GM23338 (cell line): Measurements from ENCODE around the gene TNFAIP3.

Source experiments
- CREB1 ChIP-seq: fragments of 250-450 bp; sonication (Bioruptor Pico); IDR thresholded peaks from 2 replicates; pipeline ENCODE4 v1.5.0; 2020; ENCODE audit warnings: low read depth, mild to moderate bottlenecking, moderate library complexity
- CTCF ChIP-seq, 2 experiments: fragments of 200-600 bp in 1 of 2; sonication (generic) in 1 of 2; conservative IDR thresholded peaks; 2 replicates each; pipeline versions ENCODE4 v1.5.1 to v1.6.1; 2016 to 2017; ENCODE audit warnings: antibody characterized with exemption in 2 of 2, low read depth in 2 of 2, mild to moderate bottlenecking in 2 of 2, moderate library complexity in 1 of 2
- EZH2 ChIP-seq: fragments of 200-600 bp; sonication (generic); IDR thresholded peaks from one replicate; pipeline ENCODE4 v1.8.0; 2017; ENCODE audit warnings: antibody characterized with exemption, mild to moderate bottlenecking, low read depth; ENCODE audit not compliant: unreplicated experiment
- EZH2phosphoT487 ChIP-seq: fragments of 200-600 bp; sonication (generic); IDR thresholded peaks from one replicate; pipeline ENCODE4 v1.8.1; 2018; ENCODE audit warnings: antibody characterized with exemption; ENCODE audit not compliant: unreplicated experiment
- JUNB ChIP-seq: IDR thresholded peaks from one replicate; pipeline ENCODE4 v1.6.1; 2016; ENCODE audit warnings: antibody characterized with exemption; ENCODE audit not compliant: unreplicated experiment
- POLR2AphosphoS5 ChIP-seq: IDR thresholded peaks from 2 replicates; pipeline ENCODE4 v1.6.1; 2016; ENCODE audit warnings: antibody characterized with exemption, low read depth
- REST ChIP-seq: IDR thresholded peaks from one replicate; pipeline ENCODE4 v1.6.1; 2018; ENCODE audit warnings: antibody characterized with exemption; ENCODE audit not compliant: unreplicated experiment
- ZNF114 ChIP-seq: fragments of 250-450 bp; sonication (Bioruptor Pico); IDR thresholded peaks from 2 replicates; pipeline ENCODE4 v1.5.0; 2020; ENCODE audit warnings: mild to moderate bottlenecking, moderate library complexity
- ZNF462 ChIP-seq: fragments of 250-450 bp; sonication (Bioruptor Pico); IDR thresholded peaks from 2 replicates; pipeline ENCODE4 v1.5.0; 2020; ENCODE audit warnings: mild to moderate bottlenecking, moderate library complexity

GRCh38 chr6:137882225-137882961 is 15.3 kb downstream of the TNFAIP3 start:
- TF ChIP-seq CREB1 (CRISPR knock-in tag) (no peak), ZNF462 (CRISPR knock-in tag) (no peak), EZH2 (no peak), CTCF (conservative IDR thresholded peaks at IDR 0.05; ENCODE audit: low read depth in 2 of 2) (no peak), EZH2phosphoT487 (no peak), JUNB (no peak), POLR2AphosphoS5 (no peak), REST (no peak), ZNF114 (CRISPR knock-in tag) (no peak)
